ENCODE data around the gene PAXIP1. TPM values are rescaled to one million over a fixed set of nuclear protein-coding genes. Genes with fewer than 3 reads are reported as not detected.

The PAXIP1 gene
- total and polyA plus RNA-seq, 7 experiments from 2014 or later, result 1.1 to 29.7 (median 9.4) TPM

- H3K27me3 Mint-ChIP-seq, result peaks cover 0 to 18% (median 10%) of the 10 kb centered on the region in 5 donors
- H3K9me3 Mint-ChIP-seq, result peaks cover 0 to 1% (median 0%) of the 10 kb centered on the region in 11 donors
- Histone ChIP-seq H3K4me3 (ENCODE audit: low read length) (no peak overlapping the region), H3K4me1 (ENCODE audit: control insufficient read depth in 2 of 2, insufficient read depth in 2 of 2, low read length in 2 of 2) (no peaks in the 10 kb centered on the region), H3K27ac (ENCODE audit: low read depth, low read length) (no peak overlapping the region), H3K27me3 (ENCODE audit: control insufficient read depth in 2 of 2, insufficient read depth in 2 of 2, low read length in 2 of 2) (no peaks in the 10 kb centered on the region), H3K9me3 (ENCODE audit: control insufficient read depth in 2 of 3, low read length in 3 of 3) (no peaks in the 10 kb centered on the region), H3K36me3 (ENCODE audit: control insufficient read depth in 2 of 3, insufficient read depth in 3 of 3, low read length in 3 of 3) (no peaks in the 10 kb centered on the region)
- DNase-seq (no peak), ATAC-seq (no peak)
- H3K27ac Mint-ChIP-seq, result no peak overlapping the region
- peaks cover 0 to 4% (median 0%) of the 10 kb centered on the region in 7 donors for H3K4me1 Mint-ChIP-seq
- intact Hi-C loops (cut with micrococcal nuclease), result no loop called here
- ChIA-PET CTCF (no interaction called here), POLR2A (no interaction called here)
- no peak overlapping the region for H3K4me3 Mint-ChIP-seq
- no peaks in the 10 kb centered on the region for H3K36me3 Mint-ChIP-seq
Observed at GRCh38 chr7:154905615-154906014, 97.3 kb downstream of the PAXIP1 start.

GRCh38 chr7:154905146-154905545 lies 97.8 kb downstream of the PAXIP1 start:
- Histone ChIP-seq H3K4me1 (ENCODE audit: control insufficient read depth in 2 of 2, insufficient read depth in 2 of 2, low read length in 2 of 2) (no peaks in the 10 kb centered on the region), H3K4me3 (ENCODE audit: low read length) (no peak overlapping the region), H3K27ac (ENCODE audit: low read depth, low read length) (no peak overlapping the region), H3K27me3 (ENCODE audit: control insufficient read depth in 2 of 2, insufficient read depth in 2 of 2, low read length in 2 of 2) (no peaks in the 10 kb centered on the region), H3K36me3 (ENCODE audit: control insufficient read depth in 2 of 3, insufficient read depth in 3 of 3, low read length in 3 of 3) (no peaks in the 10 kb centered on the region), H3K9me3 (ENCODE audit: control insufficient read depth in 2 of 3, low read length in 3 of 3) (no peaks in the 10 kb centered on the region)
- Mint-ChIP-seq H3K9me3 (peaks cover 0 to 1% (median 0%) of the 10 kb centered on the region in 11 donors), H3K4me1 (peaks cover 0 to 4% (median 0%) of the 10 kb centered on the region in 7 donors), H3K36me3 (no peaks in the 10 kb centered on the region), H3K27me3 (peaks cover 0 to 18% (median 10%) of the 10 kb centered on the region in 5 donors), H3K4me3 (no peak overlapping the region), H3K27ac (no peak overlapping the region)
- intact Hi-C loops (cut with micrococcal nuclease), result no loop called here
- ATAC-seq (no peak), DNase-seq (no peak)
- CTCF ChIA-PET, result no interaction called here
- POLR2A ChIA-PET, result no interaction called here

GRCh38 chr7:154903083-154903731 lies 99.7 kb downstream of the PAXIP1 start:
- no peak for DNase-seq
- ATAC-seq, result no peak
- Histone ChIP-seq H3K4me1 (ENCODE audit: control insufficient read depth in 2 of 2, insufficient read depth in 2 of 2, low read length in 2 of 2) (no peaks in the 10 kb centered on the region), H3K36me3 (ENCODE audit: control insufficient read depth in 2 of 3, insufficient read depth in 3 of 3, low read length in 3 of 3) (no peaks in the 10 kb centered on the region), H3K9me3 (ENCODE audit: control insufficient read depth in 2 of 3, low read length in 3 of 3) (no peaks in the 10 kb centered on the region), H3K4me3 (ENCODE audit: low read length) (no peak overlapping the region), H3K27me3 (ENCODE audit: control insufficient read depth in 2 of 2, insufficient read depth in 2 of 2, low read length in 2 of 2) (no peaks in the 10 kb centered on the region), H3K27ac (ENCODE audit: low read depth, low read length) (no peak overlapping the region)
- no peak overlapping the region for H3K27ac Mint-ChIP-seq
- H3K4me3 Mint-ChIP-seq, result no peak overlapping the region
- ChIA-PET POLR2A (no interaction called here), CTCF (interaction anchor here (1.1 kb wide), 1 partner anchor 284 kb away, joined by 3 read pairs; no protein-coding TSS in a partner anchor)
- no peaks in the 10 kb centered on the region for H3K36me3 Mint-ChIP-seq
- peaks cover 0 to 3% (median 0%) of the 10 kb centered on the region in 7 donors for H3K4me1 Mint-ChIP-seq
- intact Hi-C loops (cut with micrococcal nuclease), result no loop called here
- H3K27me3 Mint-ChIP-seq, result peaks cover 0 to 18% (median 4%) of the 10 kb centered on the region in 5 donors
- peaks cover 0 to 1% (median 0%) of the 10 kb centered on the region in 11 donors for H3K9me3 Mint-ChIP-seq

- Mint-ChIP-seq H3K27ac (no peak overlapping the region), H3K36me3 (no peaks in the 10 kb centered on the region), H3K4me1 (no peaks in the 10 kb centered on the region), H3K27me3 (peaks cover 0 to 23% (median 4%) of the 10 kb centered on the region in 5 donors), H3K4me3 (no peak overlapping the region), H3K9me3 (no peaks in the 10 kb centered on the region)
- Histone ChIP-seq H3K27me3 (ENCODE audit: control insufficient read depth in 2 of 2, insufficient read depth in 2 of 2, low read length in 2 of 2) (no peaks in the 10 kb centered on the region), H3K4me1 (ENCODE audit: control insufficient read depth in 2 of 2, insufficient read depth in 2 of 2, low read length in 2 of 2) (no peaks in the 10 kb centered on the region), H3K36me3 (ENCODE audit: control insufficient read depth in 2 of 3, insufficient read depth in 3 of 3, low read length in 3 of 3) (no peaks in the 10 kb centered on the region), H3K4me3 (ENCODE audit: low read length) (no peak overlapping the region), H3K27ac (ENCODE audit: low read depth, low read length) (no peak overlapping the region), H3K9me3 (ENCODE audit: control insufficient read depth in 2 of 3, low read length in 3 of 3) (no peaks in the 10 kb centered on the region)
- POLR2A ChIA-PET, result no interaction called here
- no peak for DNase-seq
- intact Hi-C loops (cut with micrococcal nuclease), result no loop called here
- ATAC-seq, result no peak
- CTCF ChIA-PET, result interaction anchor here (1.1 kb wide), 1 partner anchor 284 kb away, joined by 3 read pairs; no protein-coding TSS in a partner anchor
Observed at GRCh38 chr7:154902600-154903082, 100.3 kb downstream of the PAXIP1 start.

- Histone ChIP-seq H3K36me3 (ENCODE audit: control insufficient read depth in 2 of 3, insufficient read depth in 3 of 3, low read length in 3 of 3) (no peaks in the 10 kb centered on the region), H3K27me3 (ENCODE audit: control insufficient read depth in 2 of 2, insufficient read depth in 2 of 2, low read length in 2 of 2) (no peaks in the 10 kb centered on the region), H3K9me3 (ENCODE audit: control insufficient read depth in 2 of 3, low read length in 3 of 3) (no peaks in the 10 kb centered on the region), H3K27ac (ENCODE audit: low read depth, low read length) (no peak overlapping the region), H3K4me3 (ENCODE audit: low read length) (no peak overlapping the region), H3K4me1 (ENCODE audit: control insufficient read depth in 2 of 2, insufficient read depth in 2 of 2, low read length in 2 of 2) (no peaks in the 10 kb centered on the region)
- DNase-seq (no peak), ATAC-seq (no peak)
- H3K27ac Mint-ChIP-seq, result no peak overlapping the region
- H3K4me3 Mint-ChIP-seq, result no peak overlapping the region
- ChIA-PET CTCF (no interaction called here), POLR2A (no interaction called here)
- no peaks in the 10 kb centered on the region for H3K9me3 Mint-ChIP-seq
- H3K4me1 Mint-ChIP-seq, result no peaks in the 10 kb centered on the region
- peaks cover 0 to 21% (median 4%) of the 10 kb centered on the region in 5 donors for H3K27me3 Mint-ChIP-seq
- no peaks in the 10 kb centered on the region for H3K36me3 Mint-ChIP-seq
- intact Hi-C loops (cut with micrococcal nuclease), result no loop called here
Observed at GRCh38 chr7:154899862-154900261, 103.1 kb downstream of the PAXIP1 start.

GRCh38 chr7:154898973-154899855 lies 103.7 kb downstream of the PAXIP1 start:
- intact Hi-C loops (cut with micrococcal nuclease), result no loop called here
- H3K9me3 ChIP-seq (ENCODE audit: control insufficient read depth in 2 of 3, low read length in 3 of 3), result no peaks in the 10 kb centered on the region
- H3K27ac Mint-ChIP-seq, result no peak overlapping the region
- DNase-seq, result no peak
- no peaks in the 10 kb centered on the region for H3K36me3 Mint-ChIP-seq
- no peak overlapping the region for H3K4me3 Mint-ChIP-seq
- H3K4me3 ChIP-seq (ENCODE audit: low read length), result no peak overlapping the region
- H3K9me3 Mint-ChIP-seq, result no peaks in the 10 kb centered on the region
- no peaks in the 10 kb centered on the region for H3K36me3 ChIP-seq (ENCODE audit: control insufficient read depth in 2 of 3, insufficient read depth in 3 of 3, low read length in 3 of 3)
- H3K27me3 ChIP-seq (ENCODE audit: control insufficient read depth in 2 of 2, insufficient read depth in 2 of 2, low read length in 2 of 2), result no peaks in the 10 kb centered on the region
- ChIA-PET POLR2A (no interaction called here), CTCF (no interaction called here)
- no peak overlapping the region for H3K27ac ChIP-seq (ENCODE audit: low read depth, low read length)
- H3K4me1 Mint-ChIP-seq, result no peaks in the 10 kb centered on the region
- no peak for ATAC-seq
- H3K4me1 ChIP-seq (ENCODE audit: control insufficient read depth in 2 of 2, insufficient read depth in 2 of 2, low read length in 2 of 2), result no peaks in the 10 kb centered on the region
- H3K27me3 Mint-ChIP-seq, result peaks cover 0 to 21% (median 4%) of the 10 kb centered on the region in 5 donors
